H1 (cell line): Measurements from ENCODE around the gene ZNF415. TPM values are rescaled to one million over a fixed set of nuclear protein-coding genes. Genes with fewer than 3 reads are reported as not detected.

Source experiments
- CTBP2 ChIP-seq: IDR thresholded peaks from 2 replicates; pipeline ENCODE4 v1.7.0; 2011; ENCODE audit warnings: borderline replicate concordance, mild to moderate bottlenecking, moderate library complexity, mixed read lengths, low read length; ENCODE audit not compliant: insufficient read depth, insufficient read length
- GABPA ChIP-seq: IDR thresholded peaks from 2 replicates; pipeline ENCODE4 v1.6.1; 2011; ENCODE audit warnings: mild to moderate bottlenecking, low read length, moderate library complexity, borderline replicate concordance; ENCODE audit not compliant: insufficient read depth
- polyA plus RNA-seq, 7 experiments: library from polyadenylated mRNA; depleted of rRNA in 3 of 7; stranded (reverse) in 5 of 7; unstranded in 2 of 7; fragments of >200 nt in 5 of 7; fragments of 200-250 nt in 2 of 7; gene quantifications; 1 replicate in 5 of 7; 2 replicates in 1 of 7; 4 replicates in 1 of 7; pipeline versions ENCODE4 v1.2.1 to v1.2.3, GENCODE V29; 2011 to 2013; ENCODE audit warnings: missing spikeins in 2 of 7, mixed read lengths in 2 of 7
- total RNA-seq: library from RNA; stranded (reverse); fragmentation: NEBNext Ultra II Directional; extraction: Animal tissue kit (Norgen Biotek cat#: 25700); gene quantifications from 2 replicates; pipeline ENCODE4 v1.2.1, GENCODE V29; 2021

The ZNF415 gene
- total and polyA plus RNA-seq, 2 of the 8 experiments (the other 6 are each of a cell fraction or from before 2014, with no cell fraction given): 5.8 to 9.7 TPM

DNA sequence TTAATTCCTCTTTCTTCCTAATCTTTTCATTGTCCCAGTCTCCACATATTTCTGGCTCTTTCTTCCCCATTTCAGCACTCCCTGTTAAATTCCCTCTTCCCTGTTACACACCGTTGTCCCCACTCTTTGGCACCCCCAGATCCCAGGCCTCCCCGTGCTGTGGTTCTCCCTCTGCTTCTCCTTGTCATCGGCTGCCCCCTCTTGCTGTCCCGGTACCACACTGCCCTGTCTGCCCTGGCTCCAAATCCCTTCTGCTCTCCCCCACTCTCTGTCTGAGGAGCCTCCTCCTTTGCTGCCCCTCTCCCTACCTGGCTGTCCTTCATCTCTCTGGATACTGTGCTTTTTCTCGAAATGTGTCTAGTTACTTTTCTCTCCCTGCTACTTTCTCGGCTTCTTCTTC, 983 bp downstream of the ZNF415 start (continued):
- no peak for TF ChIP-seq CTBP2
- TF ChIP-seq GABPA: no peak
